SU-DHL-6 (cell line): Measurements from ENCODE around the gene KREMEN1.

Experiments used
- EZH2phosphoT487 ChIP-seq: fragments of 200-600 bp; sonication (generic), shearing (Covaris generic); conservative IDR thresholded peaks from 2 replicates; pipeline ENCODE4 v1.6.1; 2018; ENCODE audit warnings: mild to moderate bottlenecking, antibody characterized with exemption, low read length, moderate library complexity, mixed read lengths
- TF ChIP-seq, protein P1 (sequence below): fragments of 200-600 bp; sonication (generic); IDR thresholded peaks from one replicate; pipeline ENCODE4 v1.5.1; 2017; ENCODE audit warnings: antibody characterized with exemption, mild to moderate bottlenecking, low read length, moderate library complexity; ENCODE audit not compliant: insufficient read depth, poor library complexity, severe bottlenecking

DNA sequence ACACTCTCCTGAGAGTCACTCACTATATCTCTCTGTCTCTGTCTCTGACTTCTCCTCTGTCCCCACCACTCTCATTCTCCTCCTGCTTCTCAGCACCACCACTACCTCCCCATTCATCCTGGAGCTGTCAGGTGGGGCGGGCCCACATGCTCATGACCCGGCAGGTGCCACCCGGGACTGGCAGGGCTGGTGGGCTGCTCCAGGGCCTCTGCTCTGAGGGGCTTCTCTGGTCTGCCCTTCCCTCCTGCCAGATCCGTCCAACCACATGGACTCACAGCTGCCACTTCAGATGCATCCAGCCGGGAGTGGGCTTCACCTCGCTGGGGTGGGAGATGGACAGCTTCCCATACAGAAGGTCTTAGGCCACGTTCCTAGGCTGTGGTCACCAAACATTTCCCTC lies 128.1 kb downstream of the KREMEN1 start:
- TF ChIP-seq, protein P1, sequence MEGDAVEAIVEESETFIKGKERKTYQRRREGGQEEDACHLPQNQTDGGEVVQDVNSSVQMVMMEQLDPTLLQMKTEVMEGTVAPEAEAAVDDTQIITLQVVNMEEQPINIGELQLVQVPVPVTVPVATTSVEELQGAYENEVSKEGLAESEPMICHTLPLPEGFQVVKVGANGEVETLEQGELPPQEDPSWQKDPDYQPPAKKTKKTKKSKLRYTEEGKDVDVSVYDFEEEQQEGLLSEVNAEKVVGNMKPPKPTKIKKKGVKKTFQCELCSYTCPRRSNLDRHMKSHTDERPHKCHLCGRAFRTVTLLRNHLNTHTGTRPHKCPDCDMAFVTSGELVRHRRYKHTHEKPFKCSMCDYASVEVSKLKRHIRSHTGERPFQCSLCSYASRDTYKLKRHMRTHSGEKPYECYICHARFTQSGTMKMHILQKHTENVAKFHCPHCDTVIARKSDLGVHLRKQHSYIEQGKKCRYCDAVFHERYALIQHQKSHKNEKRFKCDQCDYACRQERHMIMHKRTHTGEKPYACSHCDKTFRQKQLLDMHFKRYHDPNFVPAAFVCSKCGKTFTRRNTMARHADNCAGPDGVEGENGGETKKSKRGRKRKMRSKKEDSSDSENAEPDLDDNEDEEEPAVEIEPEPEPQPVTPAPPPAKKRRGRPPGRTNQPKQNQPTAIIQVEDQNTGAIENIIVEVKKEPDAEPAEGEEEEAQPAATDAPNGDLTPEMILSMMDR = no peak
- no peak for TF ChIP-seq EZH2phosphoT487
